GM21367 (cell line): ENCODE results near the gene LRRC1.
A peak's percentile ranks its signal among the peaks of the same experiment; 100 is the strongest.

Experiments used
- ATAC-seq: cut with Tn5 transposase; IDR thresholded peaks from one replicate; pipeline ENCODE4 v1.9.1; 2021; ENCODE audit not compliant: unreplicated experiment

The LRRC1 gene

GRCh38 chr6:53956068-53956711 lies 161.4 kb downstream of the LRRC1 start:
- ATAC-seq = peak; percentile 79

GRCh38 chr6:53956804-53957203 lies 162.0 kb downstream of the LRRC1 start:
- ATAC-seq = no peak

DNA sequence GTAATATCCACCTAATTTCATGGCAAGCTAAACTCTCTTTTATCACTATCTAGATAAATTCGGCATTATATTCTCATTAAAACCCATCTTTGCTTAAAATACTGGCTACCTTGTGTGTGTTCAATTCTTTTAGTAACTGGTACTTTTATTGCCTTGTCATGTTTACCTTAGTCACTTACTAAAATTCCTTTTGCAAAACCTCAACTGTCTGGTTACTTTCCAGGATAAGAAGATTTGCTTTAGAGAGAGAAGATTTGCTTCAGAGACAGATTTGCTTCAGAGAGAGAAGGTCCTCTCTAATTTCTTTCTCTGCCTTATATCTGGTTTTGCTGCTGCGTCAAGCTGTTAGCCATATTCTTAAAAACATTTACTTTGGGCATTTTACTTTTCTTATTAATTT lies 164.9 kb downstream of the LRRC1 start:
- no peak for ATAC-seq

- no peak for ATAC-seq
Observed at GRCh38 chr6:53960311-53960710, 165.5 kb downstream of the LRRC1 start.

DNA sequence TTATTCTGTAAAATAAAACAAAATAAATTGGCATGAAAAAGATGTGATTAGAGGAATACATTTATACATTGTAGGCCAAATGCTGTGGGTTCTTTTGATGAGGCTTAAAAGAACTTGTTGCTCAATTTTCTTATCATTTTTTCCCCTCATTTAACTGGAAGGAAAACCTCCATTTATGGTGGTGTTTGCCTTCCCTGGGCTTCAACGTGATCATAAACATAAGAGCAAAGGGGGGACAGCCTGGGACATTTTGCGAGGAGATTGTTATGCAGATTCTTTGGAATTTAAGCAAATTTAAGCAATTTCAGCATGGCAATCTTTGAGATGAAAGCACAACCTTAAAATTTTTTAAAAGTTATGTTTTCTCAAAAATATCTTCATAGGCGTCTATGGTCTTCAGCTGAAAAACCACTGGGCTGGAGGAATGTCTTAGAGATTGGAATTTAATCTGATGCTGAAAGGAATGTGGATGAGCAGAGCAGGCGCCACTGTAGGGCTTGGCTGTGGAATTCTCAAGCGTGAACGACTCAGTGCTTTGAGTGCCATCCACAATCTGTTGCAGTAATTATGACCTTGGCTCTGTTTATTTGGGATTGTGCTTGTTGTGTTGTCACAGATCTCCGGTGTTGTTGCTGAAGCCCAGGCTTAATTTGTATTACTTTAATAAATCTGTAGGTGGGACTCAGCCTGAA lies 167.0 kb downstream of the LRRC1 start:
- no peak for ATAC-seq

DNA sequence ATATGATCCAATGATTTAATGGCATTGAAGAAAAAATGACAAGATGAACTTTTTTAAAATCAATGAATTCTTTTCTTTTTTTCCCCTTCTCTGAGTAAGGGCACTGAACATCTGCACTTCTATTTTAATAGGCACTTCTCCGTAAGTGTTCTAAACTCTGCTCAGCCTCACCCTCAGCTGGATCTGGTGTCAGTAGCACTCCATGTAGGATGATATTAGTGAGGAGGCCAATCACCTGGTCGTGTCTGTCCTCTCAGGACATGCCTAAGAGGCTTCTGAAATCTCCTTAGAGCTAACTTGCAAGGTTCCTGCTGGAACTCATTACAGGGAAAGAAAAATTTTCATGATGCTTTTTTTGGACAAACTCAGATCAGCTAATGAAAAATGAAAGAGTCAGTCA lies 167.8 kb downstream of the LRRC1 start:
- ATAC-seq = no peak

- ATAC-seq = no peak
Observed at GRCh38 chr6:53967415-53967814, 172.6 kb downstream of the LRRC1 start.
